Transverse colon (tissue), 4 donors: ENCODE data around the gene MAGED1. TPM values are rescaled to one million over a fixed set of nuclear protein-coding genes. Genes with fewer than 3 reads are reported as not detected.
A peak's percentile ranks its signal among the peaks of the same experiment; 100 is the strongest.
"Not testable (repeated sequence)": the region's sequence is repeated elsewhere in the genome, so short reads cannot be mapped to it uniquely, and the experiment has no call there.

Source experiments
- DNase-seq: peaks from one replicate; pipeline ENCODE4 v3.0.0-alpha.2; 2019
- H3K27ac ChIP-seq, 4 donors: fragments of 200-600 bp; sonication (generic); 2 replicates each; pipeline ENCODE4 v1.5.1; 2016 to 2018; ENCODE audit warnings: inconsistent platforms in 4 of 4
- H3K27me3 ChIP-seq: fragments of 200-600 bp; sonication (generic); 2 replicates; pipeline ENCODE4 v1.5.1; 2017; ENCODE audit warnings: inconsistent platforms
- H3K36me3 ChIP-seq, 4 donors: fragments of 200-600 bp; sonication (generic); 2 replicates each; pipeline ENCODE4 v1.5.1; 2017 to 2019; ENCODE audit warnings: inconsistent platforms in 4 of 4
- H3K4me1 ChIP-seq, 4 donors: fragments of 200-600 bp; sonication (generic); 2 replicates each; pipeline ENCODE4 v1.5.1; 2017 to 2020; ENCODE audit warnings: inconsistent platforms in 4 of 4
- H3K4me3 ChIP-seq, 4 donors: fragments of 200-600 bp; sonication (generic); 1 replicate in 1 of 4; 2 replicates in 3 of 4; pipeline versions ENCODE4 v1.5.1 to v1.6.1; 2017 to 2019; ENCODE audit warnings: inconsistent platforms in 4 of 4
- H3K9me3 ChIP-seq, 2 donors: fragments of 200-600 bp; sonication (generic); 2 replicates each; pipeline ENCODE4 v1.5.1; 2017 to 2019; ENCODE audit warnings: inconsistent platforms in 2 of 2
- EP300 ChIP-seq: sonication (generic); formaldehyde crosslinking; IDR thresholded peaks from one replicate; pipeline ENCODE4 v1.6.1; 2017; ENCODE audit warnings: antibody characterized with exemption, low read depth
- POLR2A ChIP-seq: fragments of 450-650 bp; IDR thresholded peaks from one replicate; pipeline ENCODE4 v1.6.1; 2016; ENCODE audit warnings: antibody characterized with exemption, mild to moderate bottlenecking, moderate library complexity
- POLR2AphosphoS5 ChIP-seq, 3 donors: sonication (generic); formaldehyde crosslinking; IDR thresholded peaks; one replicate each; pipeline ENCODE4 v1.6.1; 2016; ENCODE audit warnings: antibody characterized with exemption in 3 of 3
- WGBS, 2 donors: methylation state at CpG; one replicate each; pipeline ENCODE4 v1.1.5; 2018; ENCODE audit warnings: low coverage in 1 of 2; 5-methylcytosine and 5-hydroxymethylcytosine counted together
- in situ Hi-C, 4 donors: fragments of 200-750 bp; cut with MboI; loops; one replicate each; pipeline versions ENCODE4 v1.15.0 to v1.15.1; 2017; ENCODE audit warnings: low sequenced_read_pairs in 3 of 4, low pct_ligation_motif_present in 1 of 4, low pct_unique_long_range_greater_than_20kb in 1 of 4
- intact Hi-C: fragments of 100-400 bp; cut with DNase I; formaldehyde crosslinking; loops from one replicate; pipeline ENCODE4 v1.15.1; 2023; ENCODE audit warnings: low total_unique reads
- total RNA-seq, 4 donors: library from RNA; depleted of rRNA; stranded (reverse); fragments of >200 nt; gene quantifications; one replicate each; pipeline ENCODE4 v1.1.0, GENCODE V29; 2016
- TF ChIP-seq, protein P1 (sequence below), 5 experiments: fragments of 200-600 bp in 3 of 5; fragments of 450-650 bp in 2 of 5; sonication (generic) in 3 of 5; IDR thresholded peaks; 1 replicate in 2 of 5; 2 replicates in 3 of 5; pipeline ENCODE4 v1.5.1; 2016 to 2017; ENCODE audit warnings: antibody characterized with exemption in 5 of 5, inconsistent platforms in 3 of 5, mild to moderate bottlenecking in 2 of 5, moderate library complexity in 1 of 5

MAGED1 gene
- total RNA-seq, 4 donors from 2014 or later = 43.7 to 77.2 (median 55.9) TPM

DNA sequence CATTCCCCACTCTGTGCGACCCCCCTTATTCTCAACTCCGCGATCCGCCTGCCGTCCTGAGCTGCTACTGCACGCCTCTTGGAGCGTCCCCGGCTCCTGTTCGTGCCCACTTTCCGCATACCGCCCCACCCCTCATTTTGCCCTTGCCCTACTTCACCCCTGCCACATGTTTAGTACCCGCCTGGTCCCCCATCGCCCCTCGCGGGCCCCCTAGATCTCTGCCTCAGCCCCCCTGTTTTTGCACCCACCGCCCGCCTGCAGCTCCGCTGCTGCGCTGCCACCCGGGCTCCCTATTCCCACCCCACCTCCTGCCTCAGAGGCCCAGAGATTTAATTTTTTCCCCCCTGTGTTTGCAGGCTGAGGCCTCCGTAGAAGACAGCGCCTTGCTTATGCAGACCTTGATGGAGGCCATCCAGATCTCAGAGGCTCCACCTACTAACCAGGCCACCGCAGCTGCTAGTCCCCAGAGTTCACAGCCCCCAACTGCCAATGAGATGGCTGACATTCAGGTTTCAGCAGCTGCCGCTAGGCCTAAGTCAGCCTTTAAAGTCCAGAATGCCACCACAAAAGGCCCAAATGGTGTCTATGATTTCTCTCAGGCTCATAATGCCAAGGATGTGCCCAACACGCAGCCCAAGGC is 1.4 kb downstream of the MAGED1 start:
- intact Hi-C loops (no loop called here), in situ Hi-C loops (no loop called here)
- DNase-seq = peak; percentile 27
- no peak for TF ChIP-seq POLR2A
- TF ChIP-seq, protein P1, sequence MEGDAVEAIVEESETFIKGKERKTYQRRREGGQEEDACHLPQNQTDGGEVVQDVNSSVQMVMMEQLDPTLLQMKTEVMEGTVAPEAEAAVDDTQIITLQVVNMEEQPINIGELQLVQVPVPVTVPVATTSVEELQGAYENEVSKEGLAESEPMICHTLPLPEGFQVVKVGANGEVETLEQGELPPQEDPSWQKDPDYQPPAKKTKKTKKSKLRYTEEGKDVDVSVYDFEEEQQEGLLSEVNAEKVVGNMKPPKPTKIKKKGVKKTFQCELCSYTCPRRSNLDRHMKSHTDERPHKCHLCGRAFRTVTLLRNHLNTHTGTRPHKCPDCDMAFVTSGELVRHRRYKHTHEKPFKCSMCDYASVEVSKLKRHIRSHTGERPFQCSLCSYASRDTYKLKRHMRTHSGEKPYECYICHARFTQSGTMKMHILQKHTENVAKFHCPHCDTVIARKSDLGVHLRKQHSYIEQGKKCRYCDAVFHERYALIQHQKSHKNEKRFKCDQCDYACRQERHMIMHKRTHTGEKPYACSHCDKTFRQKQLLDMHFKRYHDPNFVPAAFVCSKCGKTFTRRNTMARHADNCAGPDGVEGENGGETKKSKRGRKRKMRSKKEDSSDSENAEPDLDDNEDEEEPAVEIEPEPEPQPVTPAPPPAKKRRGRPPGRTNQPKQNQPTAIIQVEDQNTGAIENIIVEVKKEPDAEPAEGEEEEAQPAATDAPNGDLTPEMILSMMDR (IDR thresholded peaks at IDR 0.05) = peak in 1 of 5 experiments; percentile 14
- TF ChIP-seq EP300 = no peak
- 11 to 52% methylated on average over 9 to 25 of the region's 25 CpGs for WGBS, 2 donors
- Histone ChIP-seq H3K27me3 (no peaks in the 10 kb centered on the region), H3K36me3 (no peaks in the 10 kb centered on the region), H3K4me3 (peak overlapping the region; percentile 38 to 56 (median 45)), H3K4me1 (peaks cover 0 to 14% (median 2%) of the 10 kb centered on the region in 4 donors), H3K9me3 (no peaks in the 10 kb centered on the region), H3K27ac (peak overlapping the region; percentile 75 to 90 (median 80))

GRCh38 chrX:51896626-51897025 is 3.2 kb downstream of the MAGED1 start:
- WGBS, 2 donors = 85% methylated on average over 11 of the region's 12 CpGs; no CpG with 5 or more reads in 1 of the 2 donors
- no peaks in the 10 kb centered on the region for H3K9me3 ChIP-seq
- peaks cover 0 to 14% (median 2%) of the 10 kb centered on the region in 4 donors for H3K4me1 ChIP-seq
- H3K36me3 ChIP-seq = no peaks in the 10 kb centered on the region
- no peak overlapping the region for H3K27ac ChIP-seq
- no peak overlapping the region for H3K4me3 ChIP-seq
- in situ Hi-C loops (no loop called here), intact Hi-C loops (no loop called here)
- DNase-seq = no peak
- H3K27me3 ChIP-seq = no peaks in the 10 kb centered on the region
- TF ChIP-seq, protein P1 (IDR thresholded peaks at IDR 0.05) = no peak
- TF ChIP-seq EP300 = no peak
- no peak for TF ChIP-seq POLR2A
- TF ChIP-seq POLR2AphosphoS5 (IDR thresholded peaks at IDR 0.05) = no peak

DNA sequence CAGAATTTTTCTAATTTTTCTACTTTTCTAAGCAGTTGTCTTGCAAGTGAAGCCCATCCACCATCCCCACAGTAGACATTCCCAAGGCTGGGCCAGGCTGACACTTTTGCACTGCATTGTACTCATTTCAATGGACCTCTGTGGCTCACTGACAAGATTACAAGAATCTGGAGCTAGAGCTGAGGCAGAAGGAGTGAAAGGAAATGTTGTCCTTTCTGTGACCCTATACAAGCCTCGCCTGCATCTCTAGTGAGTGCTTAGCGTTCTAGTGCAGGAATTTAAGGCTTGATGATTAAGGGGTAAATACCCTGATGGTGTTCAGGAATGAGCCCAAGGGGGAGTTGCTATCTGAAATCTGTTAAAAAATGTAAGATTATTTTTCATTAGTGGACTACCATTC is 6.3 kb downstream of the MAGED1 start:
- no peak overlapping the region for H3K4me3 ChIP-seq
- intact Hi-C loops = no loop called here
- in situ Hi-C loops = no loop called here
- no peaks in the 10 kb centered on the region for H3K36me3 ChIP-seq
- H3K27me3 ChIP-seq = no peaks in the 10 kb centered on the region
- H3K9me3 ChIP-seq = no peaks in the 10 kb centered on the region
- DNase-seq = no peak
- TF ChIP-seq EP300 (no peak), POLR2A (no peak), POLR2AphosphoS5 (IDR thresholded peaks at IDR 0.05) (no peak)
- TF ChIP-seq, protein P1 (IDR thresholded peaks at IDR 0.05) = no peak
- peaks cover 0 to 6% (median 0%) of the 10 kb centered on the region in 4 donors for H3K4me1 ChIP-seq
- WGBS, 2 donors = 73% methylated on average over 2 of the region's 2 CpGs; no CpG with 5 or more reads in 1 of the 2 donors
- no peak overlapping the region for H3K27ac ChIP-seq

DNA sequence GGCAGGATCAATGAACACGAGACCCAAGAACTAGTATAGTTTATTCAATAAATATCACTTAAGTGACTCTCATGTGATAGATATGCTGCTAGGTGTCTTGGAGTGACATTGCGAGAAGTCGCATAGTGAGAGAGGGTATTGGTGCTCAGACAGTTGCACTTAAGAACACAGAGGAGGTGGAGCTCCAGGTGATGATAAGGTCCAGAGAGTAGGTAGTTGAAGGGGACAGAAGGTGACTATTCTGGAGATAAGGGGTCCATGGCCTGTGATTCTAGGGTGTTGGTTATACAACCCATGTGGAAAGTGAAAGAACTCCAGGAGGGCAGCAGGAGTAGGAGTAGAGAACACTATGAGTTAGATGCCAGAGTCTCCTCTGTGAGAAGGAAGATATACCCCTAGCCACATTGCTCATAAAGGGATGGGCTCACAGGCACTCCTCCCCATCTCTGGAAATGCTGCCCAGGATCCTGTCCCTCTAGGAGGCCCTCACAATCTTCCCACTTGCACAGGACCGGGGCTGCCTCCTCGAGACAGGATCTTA is 9.2 kb downstream of the MAGED1 start:
- TF ChIP-seq POLR2A (no peak), POLR2AphosphoS5 (IDR thresholded peaks at IDR 0.05) (no peak), EP300 (no peak)
- TF ChIP-seq, protein P1 (IDR thresholded peaks at IDR 0.05) = no peak
- Histone ChIP-seq H3K4me3 (no peak overlapping the region), H3K4me1 (no peaks in the 10 kb centered on the region), H3K9me3 (no peaks in the 10 kb centered on the region), H3K27me3 (no peaks in the 10 kb centered on the region), H3K36me3 (no peaks in the 10 kb centered on the region), H3K27ac (no peak overlapping the region)
- intact Hi-C loops = no loop called here
- in situ Hi-C loops = no loop called here
- no peak for DNase-seq
- 79% methylated on average over 5 of the region's 5 CpGs; no CpG with 5 or more reads in 1 of the 2 donors for WGBS, 2 donors

- H3K27me3 ChIP-seq, in situ Hi-C loops, H3K4me3 ChIP-seq, intact Hi-C loops, H3K9me3 ChIP-seq, H3K36me3 ChIP-seq, DNase-seq, H3K4me1 ChIP-seq, H3K27ac ChIP-seq: not testable (repeated sequence)
- 73 to 100% methylated on average over 2 to 3 of the region's 3 CpGs for WGBS, 2 donors
Measured at GRCh38 chrX:51905152-51905551, 11.7 kb downstream of the MAGED1 start.
